Measurements from ENCODE around the gene EFS.

EFS gene

DNA sequence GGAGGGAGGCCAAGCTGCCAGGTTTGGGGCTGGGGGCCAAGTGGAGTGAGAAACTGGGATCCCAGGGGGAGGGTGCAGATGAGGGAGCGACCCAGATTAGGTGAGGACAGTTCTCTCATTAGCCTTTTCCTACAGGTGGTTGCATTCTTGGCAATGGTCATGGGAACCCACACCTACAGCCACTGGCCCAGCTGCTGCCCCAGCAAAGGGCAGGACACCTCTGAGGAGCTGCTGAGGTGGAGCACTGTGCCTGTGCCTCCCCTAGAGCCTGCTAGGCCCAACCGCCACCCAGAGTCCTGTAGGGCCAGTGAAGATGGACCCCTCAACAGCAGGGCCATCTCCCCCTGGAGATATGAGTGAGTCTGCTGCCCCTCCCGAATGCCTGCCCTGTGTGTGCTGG lies 8.1 kb upstream of the EFS start:
- TF ChIP-seq POLR2A (IDR thresholded peaks at IDR 0.05; ENCODE audit: extremely low read depth, insufficient read length) (no peak), MYC (IDR thresholded peaks at IDR 0.05; ENCODE audit: low read depth, low read length) (no peak)
- TF ChIP-seq, protein P1, sequence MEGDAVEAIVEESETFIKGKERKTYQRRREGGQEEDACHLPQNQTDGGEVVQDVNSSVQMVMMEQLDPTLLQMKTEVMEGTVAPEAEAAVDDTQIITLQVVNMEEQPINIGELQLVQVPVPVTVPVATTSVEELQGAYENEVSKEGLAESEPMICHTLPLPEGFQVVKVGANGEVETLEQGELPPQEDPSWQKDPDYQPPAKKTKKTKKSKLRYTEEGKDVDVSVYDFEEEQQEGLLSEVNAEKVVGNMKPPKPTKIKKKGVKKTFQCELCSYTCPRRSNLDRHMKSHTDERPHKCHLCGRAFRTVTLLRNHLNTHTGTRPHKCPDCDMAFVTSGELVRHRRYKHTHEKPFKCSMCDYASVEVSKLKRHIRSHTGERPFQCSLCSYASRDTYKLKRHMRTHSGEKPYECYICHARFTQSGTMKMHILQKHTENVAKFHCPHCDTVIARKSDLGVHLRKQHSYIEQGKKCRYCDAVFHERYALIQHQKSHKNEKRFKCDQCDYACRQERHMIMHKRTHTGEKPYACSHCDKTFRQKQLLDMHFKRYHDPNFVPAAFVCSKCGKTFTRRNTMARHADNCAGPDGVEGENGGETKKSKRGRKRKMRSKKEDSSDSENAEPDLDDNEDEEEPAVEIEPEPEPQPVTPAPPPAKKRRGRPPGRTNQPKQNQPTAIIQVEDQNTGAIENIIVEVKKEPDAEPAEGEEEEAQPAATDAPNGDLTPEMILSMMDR (IDR thresholded peaks at IDR 0.05; ENCODE audit: low read depth, low read length) = no peak
- TF ChIP-seq, protein P2, sequence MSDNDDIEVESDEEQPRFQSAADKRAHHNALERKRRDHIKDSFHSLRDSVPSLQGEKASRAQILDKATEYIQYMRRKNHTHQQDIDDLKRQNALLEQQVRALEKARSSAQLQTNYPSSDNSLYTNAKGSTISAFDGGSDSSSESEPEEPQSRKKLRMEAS (IDR thresholded peaks at IDR 0.05; ENCODE audit: low read depth, low read length) = no peak
- DNase-seq (ENCODE audit: low read depth) = no peak
- H3K4me3 ChIP-seq (ENCODE audit: low read depth, low read length) = no peak overlapping the region

DNA sequence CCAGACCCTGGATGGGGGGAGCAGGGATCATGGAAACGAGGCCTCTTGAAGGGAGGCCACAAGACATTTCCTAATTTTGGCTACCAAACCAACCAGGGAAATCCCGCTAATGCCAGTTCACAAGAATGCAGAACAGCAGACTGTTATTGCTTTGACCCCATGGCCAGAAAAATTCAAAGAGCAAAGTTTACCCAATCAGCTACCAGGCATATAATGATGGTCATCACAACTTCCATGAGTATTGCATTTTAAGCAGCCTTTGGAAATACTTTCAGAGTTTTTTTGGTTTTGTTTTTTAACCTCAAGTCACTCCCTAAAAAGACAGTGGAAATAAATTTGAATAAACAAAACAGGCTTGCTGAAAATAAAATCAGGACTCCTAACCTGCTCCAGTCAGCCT lies 7.5 kb upstream of the EFS start, which contains the start of gene IL25:
TSS of gene IL25 (plus strand) at position 301 of the 400 bp plus-strand sequence.
- DNase-seq (ENCODE audit: low read depth) = no peak
- H3K4me3 ChIP-seq (ENCODE audit: low read depth, low read length) = no peak within 1 kb of the TSS
- TF ChIP-seq, protein P2 (IDR thresholded peaks at IDR 0.05; ENCODE audit: low read depth, low read length) = no peak
- TF ChIP-seq POLR2A (IDR thresholded peaks at IDR 0.05; ENCODE audit: extremely low read depth, insufficient read length) (no peak), MYC (IDR thresholded peaks at IDR 0.05; ENCODE audit: low read depth, low read length) (no peak)
- TF ChIP-seq, protein P1 (IDR thresholded peaks at IDR 0.05; ENCODE audit: low read depth, low read length) = no peak

DNA sequence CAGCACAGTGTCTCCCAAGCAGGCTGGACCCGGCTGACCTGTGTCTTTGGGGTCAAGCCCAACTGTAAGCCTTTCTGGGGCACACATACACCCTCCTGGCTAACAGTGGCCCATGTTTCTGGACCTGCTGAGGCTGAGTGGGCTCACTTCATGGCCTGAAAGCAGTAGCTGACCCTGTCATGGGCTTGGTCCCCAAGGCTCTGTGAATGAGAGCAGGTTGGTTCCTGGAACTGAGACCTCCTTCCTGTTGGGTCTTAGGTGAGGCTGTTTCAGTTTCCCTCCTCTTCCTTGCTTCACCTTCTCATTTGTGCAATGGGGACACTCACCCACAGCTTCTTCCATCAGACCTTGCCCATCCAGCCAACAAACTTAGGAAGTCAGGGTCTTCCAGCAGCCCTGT lies 6.9 kb upstream of the EFS start:
- no peak overlapping the region for H3K4me3 ChIP-seq (ENCODE audit: low read depth, low read length)
- TF ChIP-seq, protein P1 (IDR thresholded peaks at IDR 0.05; ENCODE audit: low read depth, low read length) = no peak
- TF ChIP-seq MYC (IDR thresholded peaks at IDR 0.05; ENCODE audit: low read depth, low read length) (no peak), POLR2A (IDR thresholded peaks at IDR 0.05; ENCODE audit: extremely low read depth, insufficient read length) (no peak)
- TF ChIP-seq, protein P2 (IDR thresholded peaks at IDR 0.05; ENCODE audit: low read depth, low read length) = no peak
- DNase-seq (ENCODE audit: low read depth) = no peak

DNA sequence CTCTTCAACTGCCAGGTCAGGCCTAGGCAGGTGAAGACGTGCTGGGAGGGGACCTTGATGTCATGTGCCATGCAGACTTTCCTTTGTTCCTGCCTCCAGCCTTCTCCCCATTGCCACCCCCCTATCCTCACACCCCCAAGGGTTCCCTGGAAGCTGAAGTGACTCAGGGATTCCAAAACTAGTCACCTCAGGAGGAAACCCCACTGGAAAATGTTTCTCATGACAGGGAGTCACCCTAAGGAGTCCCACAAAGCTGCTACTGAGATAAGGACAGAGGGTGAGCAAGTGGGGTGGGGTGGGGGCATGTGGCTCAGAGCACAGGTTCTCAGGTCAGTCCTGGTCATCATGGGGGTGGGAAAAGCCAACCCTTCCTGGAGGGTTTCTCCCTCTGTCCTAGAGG lies 5.2 kb upstream of the EFS start:
- DNase-seq (ENCODE audit: low read depth) = no peak
- no peak for TF ChIP-seq POLR2A (IDR thresholded peaks at IDR 0.05; ENCODE audit: extremely low read depth, insufficient read length)
- TF ChIP-seq, protein P2 (IDR thresholded peaks at IDR 0.05; ENCODE audit: low read depth, low read length) = no peak
- TF ChIP-seq, protein P1 (IDR thresholded peaks at IDR 0.05; ENCODE audit: low read depth, low read length) = no peak
- no peak for TF ChIP-seq MYC (IDR thresholded peaks at IDR 0.05; ENCODE audit: low read depth, low read length)
- no peak overlapping the region for H3K4me3 ChIP-seq (ENCODE audit: low read depth, low read length)

DNA sequence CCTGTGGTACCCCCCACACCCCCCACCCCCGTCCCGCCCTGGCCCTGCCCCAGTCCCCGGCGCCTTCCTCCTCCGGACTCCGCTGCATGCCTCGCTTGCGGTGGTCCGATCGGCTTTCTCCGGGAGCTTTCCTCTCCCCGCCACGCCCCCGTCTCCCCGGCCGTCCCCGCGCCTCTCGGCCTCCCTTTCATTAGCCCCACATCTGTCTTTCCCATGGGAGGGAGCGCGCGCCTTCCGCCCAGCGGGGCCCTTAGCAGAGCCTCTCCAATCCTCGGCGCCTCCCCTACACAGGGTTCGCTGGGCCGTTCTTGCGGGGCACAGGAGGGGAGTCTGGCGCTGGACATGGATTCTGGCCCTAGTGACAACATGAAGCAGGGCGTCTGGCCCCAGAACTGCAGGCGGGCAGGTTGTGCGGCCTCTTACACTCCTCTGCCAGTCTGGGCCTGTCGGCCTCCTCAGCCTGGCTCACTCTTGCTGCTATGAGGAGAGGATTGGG lies 1.5 kb upstream of the EFS start:
- no peak overlapping the region for H3K4me3 ChIP-seq (ENCODE audit: low read depth, low read length)
- DNase-seq (ENCODE audit: low read depth) = no peak
- no peak for TF ChIP-seq MYC (IDR thresholded peaks at IDR 0.05; ENCODE audit: low read depth, low read length)
- no peak for TF ChIP-seq POLR2A (IDR thresholded peaks at IDR 0.05; ENCODE audit: extremely low read depth, insufficient read length)
- TF ChIP-seq, protein P2 (IDR thresholded peaks at IDR 0.05; ENCODE audit: low read depth, low read length) = no peak
- TF ChIP-seq, protein P1 (IDR thresholded peaks at IDR 0.05; ENCODE audit: low read depth, low read length) = no peak
